H9 (cell line): ENCODE results near the gene TMEM126A. TPM values are rescaled to one million over a fixed set of nuclear protein-coding genes. Genes with fewer than 3 reads are reported as not detected.

ENCODE experiments used
- DNase-seq: peaks from one replicate; pipeline ENCODE4 v3.0.0-alpha.2; 2017
- H2AFZ ChIP-seq: one replicate; pipeline ENCODE4 v1.6.1; 2013; ENCODE audit warnings: mild to moderate bottlenecking, low read length, control low read depth, moderate library complexity
- H2AK5ac ChIP-seq: 2 replicates; pipeline ENCODE4 v1.6.1; 2013; ENCODE audit warnings: low read length, control low read depth, mixed read lengths; ENCODE audit not compliant: insufficient read length
- H2BK120ac ChIP-seq: one replicate; pipeline ENCODE4 v1.6.1; 2013; ENCODE audit warnings: low read depth, mild to moderate bottlenecking, low read length, control low read depth, inconsistent platforms; ENCODE audit not compliant: poor library complexity, severe bottlenecking
- H2BK12ac ChIP-seq: 2 replicates; pipeline ENCODE4 v1.6.1; 2013; ENCODE audit warnings: low read length, control low read depth, mixed read lengths, low read depth; ENCODE audit not compliant: insufficient read length
- H2BK15ac ChIP-seq: 2 replicates; pipeline ENCODE4 v1.6.1; 2013; ENCODE audit warnings: low read depth, low read length, control low read depth
- H2BK20ac ChIP-seq: one replicate; pipeline ENCODE4 v1.6.1; 2013; ENCODE audit warnings: low read depth, mild to moderate bottlenecking, low read length, control low read depth, inconsistent platforms; ENCODE audit not compliant: poor library complexity, severe bottlenecking
- H2BK5ac ChIP-seq: 2 replicates; pipeline ENCODE4 v1.6.1; 2013; ENCODE audit warnings: low read length, control low read depth, mixed read lengths; ENCODE audit not compliant: insufficient read length
- H3K14ac ChIP-seq: 2 replicates; pipeline ENCODE4 v1.6.1; 2013; ENCODE audit warnings: low read length, control low read depth; ENCODE audit not compliant: insufficient read depth
- H3K18ac ChIP-seq: 2 replicates; pipeline ENCODE4 v1.6.1; 2013; ENCODE audit warnings: low read depth, mild to moderate bottlenecking, mixed read lengths, low read length, control low read depth; ENCODE audit not compliant: insufficient read length
- H3K23ac ChIP-seq: 2 replicates; pipeline ENCODE4 v1.6.1; 2013; ENCODE audit warnings: low read length, control low read depth, mixed read lengths, low read depth; ENCODE audit not compliant: insufficient read length
- H3K23me2 ChIP-seq: 2 replicates; pipeline ENCODE4 v1.6.1; 2013; ENCODE audit warnings: low read depth, mild to moderate bottlenecking, mixed read lengths, low read length, control low read depth; ENCODE audit not compliant: insufficient read length, poor library complexity, severe bottlenecking
- H3K27ac ChIP-seq: 2 replicates; pipeline ENCODE4 v1.5.1; 2013; ENCODE audit warnings: low read length, control low read depth, mixed read lengths, low read depth; ENCODE audit not compliant: insufficient read length
- H3K27me3 ChIP-seq: 2 replicates; pipeline ENCODE4 v1.6.1; 2013; ENCODE audit warnings: low read length, control low read depth, inconsistent platforms; ENCODE audit not compliant: insufficient read depth
- H3K4ac ChIP-seq: 2 replicates; pipeline ENCODE4 v1.6.1; 2013; ENCODE audit warnings: low read depth, mild to moderate bottlenecking, control low read depth, inconsistent platforms, low read length, moderate library complexity
- H3K4me1 ChIP-seq: 2 replicates; pipeline ENCODE4 v1.6.1; 2013; ENCODE audit warnings: low read length, control low read depth, inconsistent platforms; ENCODE audit not compliant: insufficient read depth
- H3K4me2 ChIP-seq: 2 replicates; pipeline ENCODE4 v1.6.1; 2013; ENCODE audit warnings: low read length, control low read depth, mixed read lengths; ENCODE audit not compliant: insufficient read length, insufficient read depth
- H3K56ac ChIP-seq: 2 replicates; pipeline ENCODE4 v1.6.1; 2013; ENCODE audit warnings: low read depth, mild to moderate bottlenecking, mixed read lengths, low read length, control low read depth; ENCODE audit not compliant: insufficient read length
- H3K79me1 ChIP-seq: 2 replicates; pipeline ENCODE4 v1.6.1; 2013; ENCODE audit warnings: low read depth, mild to moderate bottlenecking, moderate library complexity, low read length, control low read depth, inconsistent platforms; ENCODE audit not compliant: insufficient read depth, poor library complexity, severe bottlenecking
- H3K79me2 ChIP-seq: 2 replicates; pipeline ENCODE4 v1.6.1; 2013; ENCODE audit warnings: low read length, control low read depth, inconsistent platforms; ENCODE audit not compliant: insufficient read depth
- H3K9ac ChIP-seq: 2 replicates; pipeline ENCODE4 v1.6.1; 2013; ENCODE audit warnings: low read length, control low read depth, mixed read lengths; ENCODE audit not compliant: insufficient read length; ENCODE audit errors: extremely low read depth
- H3K9me3 ChIP-seq: one replicate; pipeline ENCODE4 v1.6.1; 2013; ENCODE audit warnings: low read depth, low read length, inconsistent platforms; ENCODE audit not compliant: control insufficient read depth
- H3T11ph ChIP-seq: one replicate; pipeline ENCODE4 v1.6.1; 2013; ENCODE audit warnings: mild to moderate bottlenecking, low read length, control low read depth, inconsistent platforms
- H4K20me1 ChIP-seq: one replicate; pipeline ENCODE4 v1.6.1; 2013; ENCODE audit not compliant: control insufficient read depth, insufficient read length, insufficient read depth
- H4K5ac ChIP-seq: 2 replicates; pipeline ENCODE4 v1.6.1; 2013; ENCODE audit warnings: low read depth, mild to moderate bottlenecking, mixed read lengths, low read length, control low read depth; ENCODE audit not compliant: insufficient read length
- H4K8ac ChIP-seq: replicated peaks from 2 replicates; pipeline ENCODE4 v1.6.1; 2013; ENCODE audit warnings: low read length, control low read depth, mixed read lengths, low read depth; ENCODE audit not compliant: insufficient read length
- H4K91ac ChIP-seq: 2 replicates; pipeline ENCODE4 v1.6.1; 2013; ENCODE audit warnings: low read depth, mild to moderate bottlenecking, moderate library complexity, mixed read lengths, low read length, control low read depth; ENCODE audit not compliant: insufficient read length
- H3K27ac Mint-ChIP-seq, 3 experiments: 2 replicates in 2 of 3; 3 replicates in 1 of 3; pipeline ENCODE4 v1.8.0; 2020 to 2021; ENCODE audit warnings: mixed read lengths in 3 of 3, mild to moderate bottlenecking in 1 of 3, moderate library complexity in 1 of 3
- H3K27me3 Mint-ChIP-seq: 2 replicates; pipeline ENCODE4 v1.8.0; 2021; ENCODE audit warnings: low read depth, mild to moderate bottlenecking, moderate library complexity, mixed read lengths
- H3K36me3 Mint-ChIP-seq, 3 experiments: 2 replicates in 2 of 3; 3 replicates in 1 of 3; pipeline ENCODE4 v1.8.0; 2020 to 2021; ENCODE audit warnings: low read depth in 3 of 3, mixed read lengths in 3 of 3; ENCODE audit not compliant: insufficient read depth in 1 of 3
- H3K4me1 Mint-ChIP-seq, 2 experiments: 2 replicates each; pipeline ENCODE4 v1.8.0; 2020; ENCODE audit warnings: mixed read lengths in 2 of 2
- H3K4me3 Mint-ChIP-seq, 2 experiments: 2 replicates in 1 of 2; 3 replicates in 1 of 2; pipeline ENCODE4 v1.8.0; 2020 to 2021; ENCODE audit warnings: mild to moderate bottlenecking in 2 of 2, mixed read lengths in 2 of 2, moderate library complexity in 1 of 2
- H3K9me3 Mint-ChIP-seq, 2 experiments: 2 replicates in 1 of 2; 3 replicates in 1 of 2; pipeline ENCODE4 v1.8.0; 2020; ENCODE audit warnings: mild to moderate bottlenecking in 2 of 2, mixed read lengths in 2 of 2, moderate library complexity in 1 of 2
- WGBS: extraction: QIAGEN DNeasy Blood & Tissue Kit; methylation state at CpG from one replicate; pipeline ENCODE4 v1.1.7; 2013; ENCODE audit warnings: missing lambda C conversion rate, low lambda C conversion rate, mixed read lengths; ENCODE audit not compliant: insufficient read length; ENCODE audit errors: extremely low coverage; 5-methylcytosine and 5-hydroxymethylcytosine counted together
- total RNA-seq: library from RNA; stranded (reverse); gene quantifications from 2 replicates; pipeline ENCODE4 v1.2.1, GENCODE V29; 2021
- TF ChIP-seq, protein P1 (sequence below): fragments of 200-600 bp; sonication (generic); conservative IDR thresholded peaks from 3 replicates; pipeline ENCODE4 v1.8.0; 2021; ENCODE audit warnings: antibody characterized with exemption, mild to moderate bottlenecking

Gene TMEM126A
- total RNA-seq, 1 experiment from 2014 or later, result 28.0 TPM

DNA sequence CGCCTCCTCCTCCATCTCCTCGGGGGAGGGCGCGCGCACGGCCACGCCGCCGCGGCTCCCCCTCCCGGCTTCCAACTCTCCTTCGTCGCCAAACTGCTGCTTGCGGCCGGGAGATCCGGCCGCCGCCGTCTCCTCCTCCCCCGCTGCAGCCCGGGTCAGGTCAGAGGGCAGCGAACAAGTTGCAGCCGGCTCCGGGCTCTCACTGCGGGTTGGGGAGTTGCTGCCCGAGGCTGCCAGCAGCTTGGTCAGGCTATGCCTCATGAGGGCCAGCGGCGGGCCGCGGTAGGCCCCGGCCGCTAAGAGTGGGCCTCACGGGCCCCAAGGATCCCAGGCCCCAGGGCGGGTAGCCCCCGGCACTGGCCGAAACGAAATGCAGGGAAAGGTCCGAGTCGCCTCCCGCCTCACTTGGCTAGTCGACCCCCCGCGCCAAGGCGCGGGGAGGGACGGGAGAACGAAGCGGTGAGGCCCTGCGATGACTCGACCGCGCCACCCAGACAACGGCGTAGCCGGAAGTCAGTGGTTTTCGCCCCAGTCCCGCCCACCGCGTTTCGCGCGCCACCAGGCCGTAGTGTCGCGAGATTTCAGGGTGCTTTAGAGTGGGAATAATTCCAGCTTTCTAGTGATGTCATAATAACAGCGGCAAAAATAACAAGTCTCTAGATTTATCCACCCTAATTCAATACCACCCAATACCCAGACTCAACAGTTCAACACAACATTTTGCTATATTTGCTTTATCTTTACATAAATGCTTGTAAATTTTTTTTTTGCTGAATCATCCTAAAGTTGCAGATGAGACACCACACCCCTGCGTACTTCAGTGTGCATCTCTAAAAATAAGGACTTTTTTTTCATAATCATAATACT, 17.1 kb downstream of the TMEM126A start, which contains the start of gene CREBZF:
TSS of gene CREBZF (minus strand) at position 515 of the 867 bp plus-strand sequence. CDS start at position 261, 254 bp downstream.
- H3K79me2 ChIP-seq, result peaks cover 26% of the 10 kb centered on the region
- H3K23ac ChIP-seq, result no peak within 1 kb of the TSS

More for the DNA sequence above, 17.1 kb downstream of the TMEM126A start, which contains the start of gene CREBZF:
- no peaks in the 10 kb centered on the region for H3K9me3 ChIP-seq
- H3K79me1 ChIP-seq, result no peaks in the 10 kb centered on the region
- no peak within 1 kb of the TSS for H3T11ph ChIP-seq
- TF ChIP-seq, protein P1, sequence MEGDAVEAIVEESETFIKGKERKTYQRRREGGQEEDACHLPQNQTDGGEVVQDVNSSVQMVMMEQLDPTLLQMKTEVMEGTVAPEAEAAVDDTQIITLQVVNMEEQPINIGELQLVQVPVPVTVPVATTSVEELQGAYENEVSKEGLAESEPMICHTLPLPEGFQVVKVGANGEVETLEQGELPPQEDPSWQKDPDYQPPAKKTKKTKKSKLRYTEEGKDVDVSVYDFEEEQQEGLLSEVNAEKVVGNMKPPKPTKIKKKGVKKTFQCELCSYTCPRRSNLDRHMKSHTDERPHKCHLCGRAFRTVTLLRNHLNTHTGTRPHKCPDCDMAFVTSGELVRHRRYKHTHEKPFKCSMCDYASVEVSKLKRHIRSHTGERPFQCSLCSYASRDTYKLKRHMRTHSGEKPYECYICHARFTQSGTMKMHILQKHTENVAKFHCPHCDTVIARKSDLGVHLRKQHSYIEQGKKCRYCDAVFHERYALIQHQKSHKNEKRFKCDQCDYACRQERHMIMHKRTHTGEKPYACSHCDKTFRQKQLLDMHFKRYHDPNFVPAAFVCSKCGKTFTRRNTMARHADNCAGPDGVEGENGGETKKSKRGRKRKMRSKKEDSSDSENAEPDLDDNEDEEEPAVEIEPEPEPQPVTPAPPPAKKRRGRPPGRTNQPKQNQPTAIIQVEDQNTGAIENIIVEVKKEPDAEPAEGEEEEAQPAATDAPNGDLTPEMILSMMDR, result no peak
- H3K27me3 ChIP-seq, result no peaks in the 10 kb centered on the region; the same call in 1 of the 2 replicates
- peak; percentile 95 for DNase-seq
- H4K8ac ChIP-seq, result no peak within 1 kb of the TSS
- peak within 1 kb of the TSS; percentile 90 for H2BK5ac ChIP-seq
- no peak within 1 kb of the TSS for H2BK20ac ChIP-seq
- H3K9ac ChIP-seq, result peak within 1 kb of the TSS; percentile 98
- Mint-ChIP-seq H3K27ac (peak within 1 kb of the TSS; percentile 97 to 99 (median 98)), H3K27me3 (peaks cover 2% of the 10 kb centered on the region), H3K4me3 (peak within 1 kb of the TSS; percentile 98 to 100), H3K36me3 (peaks cover 32 to 43% (median 33%) of the 10 kb centered on the region in 3 experiments), H3K4me1 (peaks cover 27 to 38% of the 10 kb centered on the region in 2 experiments), H3K9me3 (no peaks in the 10 kb centered on the region; a peak in 1 of 5 replicates)
- peak within 1 kb of the TSS; percentile 100 for H3K4me2 ChIP-seq
- no peaks in the 10 kb centered on the region for H4K20me1 ChIP-seq
- no peak within 1 kb of the TSS for H2BK15ac ChIP-seq
- no peak within 1 kb of the TSS for H2AK5ac ChIP-seq
- H2BK12ac ChIP-seq, result no peak within 1 kb of the TSS
- H3K4ac ChIP-seq, result peak within 1 kb of the TSS; percentile 92
- peak within 1 kb of the TSS; percentile 98 for H4K91ac ChIP-seq
- no peak within 1 kb of the TSS for H2BK120ac ChIP-seq
- WGBS, result no CpG with 5 or more reads among the region's 67 CpGs
- H3K23me2 ChIP-seq, result peaks cover 7% of the 10 kb centered on the region
- H3K56ac ChIP-seq, result no peak within 1 kb of the TSS
- peak within 1 kb of the TSS; percentile 70 for H4K5ac ChIP-seq
- H3K18ac ChIP-seq, result peak within 1 kb of the TSS; percentile 94
- H3K27ac ChIP-seq, result peak within 1 kb of the TSS; percentile 42
- peak within 1 kb of the TSS; percentile 11 for H2AFZ ChIP-seq
- peak within 1 kb of the TSS; percentile 98 for H3K14ac ChIP-seq
- no peaks in the 10 kb centered on the region for H3K4me1 ChIP-seq
